Panc1 (cell line): ENCODE data around the gene TNFSF4. TPM values are rescaled to one million over a fixed set of nuclear protein-coding genes. Genes with fewer than 3 reads are reported as not detected.

Experiments
- ATAC-seq: fragments of 200-7000 bp; cut with Tn5 transposase; 2 replicates; pipeline ENCODE4 v1.9.1; 2020; ENCODE audit warnings: mild to moderate bottlenecking, moderate library complexity
- BruUV-seq: library from RNA; stranded (reverse); fragments of 400-500 nt; replicated peaks from 2 replicates; lab custom pipeline; 2021; lab: Mats Ljungman, UMichigan
- CTCF ChIA-PET: fragments of 300-600 bp; sonication (Branson Sonifier 250); formaldehyde crosslinking; loops from one replicate; lab custom pipeline; 2022; ENCODE audit warnings: antibody characterized with exemption; lab: Charles Lee
- POLR2A ChIA-PET: fragments of 300-600 bp; sonication (Branson Sonifier 250); formaldehyde crosslinking; loops from one replicate; lab custom pipeline; 2022; ENCODE audit warnings: antibody characterized with exemption; lab: Charles Lee
- DNase-seq: peaks from one replicate; pipeline ENCODE4 v3.0.0-alpha.2; 2010; ENCODE audit warnings: low read depth, low spot score
- H3K27ac ChIP-seq: 2 replicates; pipeline ENCODE4 v1.5.1; 2011; ENCODE audit warnings: mild to moderate bottlenecking, low read length, inconsistent platforms
- H3K27me3 ChIP-seq: fragments of 200-500 bp; sonication (Bioruptor generic); 2 replicates; pipeline ENCODE4 v1.6.0; 2014; ENCODE audit warnings: low read length, inconsistent platforms; ENCODE audit not compliant: control insufficient read depth, insufficient read depth
- H3K36me3 ChIP-seq: fragments of 200-500 bp; sonication (Bioruptor generic); 2 replicates; pipeline ENCODE4 v1.5.1; 2014; ENCODE audit warnings: inconsistent platforms, mild to moderate bottlenecking, low read length, moderate library complexity; ENCODE audit not compliant: control insufficient read depth, insufficient read depth
- H3K4me1 ChIP-seq: 2 replicates; pipeline ENCODE4 v1.5.1; 2011; ENCODE audit warnings: inconsistent platforms, mild to moderate bottlenecking, low read length, moderate library complexity; ENCODE audit not compliant: control insufficient read depth, insufficient read depth
- H3K4me3 ChIP-seq, 2 experiments: 2 replicates each; pipeline ENCODE4 v1.5.1; 2011 to 2012; ENCODE audit warnings: low read depth in 2 of 2, low read length in 2 of 2, mild to moderate bottlenecking in 2 of 2, inconsistent platforms in 1 of 2, moderate library complexity in 1 of 2
- H3K9me3 ChIP-seq: fragments of 200-500 bp; sonication (Bioruptor generic); 2 replicates; pipeline ENCODE4 v1.5.1; 2014; ENCODE audit warnings: low read depth, mild to moderate bottlenecking, inconsistent platforms, low read length, moderate library complexity; ENCODE audit not compliant: control insufficient read depth, insufficient read depth
- CTCF ChIP-seq: fragments of 450-650 bp; IDR thresholded peaks from 2 replicates; pipeline ENCODE4 v1.5.1; 2017; ENCODE audit warnings: mild to moderate bottlenecking
- POLR2AphosphoS5 ChIP-seq: IDR thresholded peaks from 2 replicates; pipeline ENCODE4 v1.6.1; 2012; ENCODE audit warnings: mild to moderate bottlenecking, low read depth, low read length, moderate library complexity
- REST ChIP-seq, 2 experiments: IDR thresholded peaks; 2 replicates each; pipeline ENCODE4 v1.6.1; 2011 to 2012; ENCODE audit warnings: low read depth in 2 of 2, control low read depth in 1 of 2, low read length in 1 of 2, mild to moderate bottlenecking in 1 of 2, moderate library complexity in 1 of 2; ENCODE audit not compliant: insufficient read depth in 1 of 2
- SIN3A ChIP-seq: IDR thresholded peaks from 2 replicates; pipeline ENCODE4 v1.6.1; 2012; ENCODE audit warnings: low read depth, mild to moderate bottlenecking, low read length, moderate library complexity, borderline replicate concordance; ENCODE audit not compliant: insufficient read depth
- TCF7L2 ChIP-seq: IDR thresholded peaks from 2 replicates; pipeline ENCODE4 v1.6.1; 2011; ENCODE audit warnings: mild to moderate bottlenecking, low read depth, low read length, inconsistent platforms
- in situ Hi-C: cut with HindIII; loops from 2 replicates; pipeline ENCODE4 v1.10.0; 2016; ENCODE audit warnings: low sequenced_read_pairs, low pct_unique_long_range_greater_than_20kb
- intact Hi-C: fragments of 100-400 bp; cut with micrococcal nuclease; formaldehyde crosslinking; loops from one replicate; pipeline ENCODE4 v1.10.0; 2022; ENCODE audit not compliant: unreplicated experiment
- total RNA-seq: library from RNA; stranded (reverse); gene quantifications from one replicate; pipeline ENCODE4 v1.2.1, GENCODE V29; 2021; ENCODE audit not compliant: unreplicated experiment

TNFSF4 gene
- total RNA-seq, 1 experiment from 2014 or later, result 0.13 TPM

GRCh38 chr1:173220157-173220556 lies 13.0 kb upstream of the TNFSF4 start:
- ATAC-seq, result no peak
- no peak for DNase-seq
- Histone ChIP-seq H3K36me3 (no peaks in the 10 kb centered on the region), H3K4me3 (no peak overlapping the region), H3K27me3 (no peaks in the 10 kb centered on the region), H3K9me3 (no peaks in the 10 kb centered on the region), H3K27ac (no peak overlapping the region), H3K4me1 (no peaks in the 10 kb centered on the region)
- TF ChIP-seq POLR2AphosphoS5 (no peak), SIN3A (no peak), TCF7L2 (no peak), CTCF (no peak), REST (IDR thresholded peaks at IDR 0.05; ENCODE audit: insufficient read depth in 1 of 2, low read depth in 2 of 2, low read length in 1 of 2) (no peak)
- POLR2A ChIA-PET, result no interaction called here
- CTCF ChIA-PET, result no interaction called here
- no TSS peak for BruUV-seq
- in situ Hi-C loops, result no loop called here
- intact Hi-C loops, result no loop called here

GRCh38 chr1:173213665-173214064 lies 6.5 kb upstream of the TNFSF4 start:
- H3K4me3 ChIP-seq, result no peak overlapping the region
- ChIA-PET CTCF (no interaction called here), POLR2A (no interaction called here)

More at GRCh38 chr1:173213665-173214064, 6.5 kb upstream of the TNFSF4 start:
- Histone ChIP-seq H3K27ac (no peak overlapping the region), H3K27me3 (no peaks in the 10 kb centered on the region), H3K4me1 (no peaks in the 10 kb centered on the region), H3K9me3 (no peaks in the 10 kb centered on the region), H3K36me3 (no peaks in the 10 kb centered on the region)
- BruUV-seq, result no TSS peak
- DNase-seq (no peak), ATAC-seq (no peak)
- in situ Hi-C loops, result no loop called here
- intact Hi-C loops, result no loop called here
- TF ChIP-seq CTCF (no peak), POLR2AphosphoS5 (no peak), REST (IDR thresholded peaks at IDR 0.05; ENCODE audit: insufficient read depth in 1 of 2, low read depth in 2 of 2, low read length in 1 of 2) (no peak), SIN3A (no peak), TCF7L2 (no peak)
